ENCODE results near the gene IGF2BP1.

IGF2BP1 gene

GRCh38 chr17:48973806-48974205 lies 23.4 kb upstream of the IGF2BP1 start:
- DNase-seq (ENCODE audit: low read depth in 1 of 2, low spot score in 1 of 2) = no peak
- H3K27ac ChIP-seq (replicated peaks) = no peak overlapping the region
- H3K4me3 ChIP-seq (replicated peaks; ENCODE audit: insufficient read depth, low read length) = no peak overlapping the region
- TF ChIP-seq CTCF (IDR thresholded peaks at IDR 0.05; ENCODE audit: insufficient read depth, low read length) (no peak), REST (IDR thresholded peaks at IDR 0.05; ENCODE audit: insufficient replicate concordance, low read depth) (no peak), GABPA (IDR thresholded peaks at IDR 0.05; ENCODE audit: low read depth) (no peak), POLR2AphosphoS5 (IDR thresholded peaks at IDR 0.05; ENCODE audit: low read depth) (no peak), SPI1 (IDR thresholded peaks at IDR 0.05; ENCODE audit: borderline replicate concordance, low read depth) (no peak)
- peaks cover 20% of the 10 kb centered on the region for H3K27me3 ChIP-seq (ENCODE audit: insufficient read depth, poor library complexity, severe bottlenecking)

GRCh38 chr17:48981927-48982539 lies 15.2 kb upstream of the IGF2BP1 start:
- TF ChIP-seq CTCF (IDR thresholded peaks at IDR 0.05; ENCODE audit: insufficient read depth, low read length) = no peak
- TF ChIP-seq REST (IDR thresholded peaks at IDR 0.05; ENCODE audit: insufficient replicate concordance, low read depth) = no peak
- TF ChIP-seq POLR2AphosphoS5 (IDR thresholded peaks at IDR 0.05; ENCODE audit: low read depth) = no peak
- no peak for TF ChIP-seq SPI1 (IDR thresholded peaks at IDR 0.05; ENCODE audit: borderline replicate concordance, low read depth)
- TF ChIP-seq GABPA (IDR thresholded peaks at IDR 0.05; ENCODE audit: low read depth) = no peak
- H3K27me3 ChIP-seq (ENCODE audit: insufficient read depth, poor library complexity, severe bottlenecking) = no peaks in the 10 kb centered on the region

GRCh38 chr17:48985436-48986245 lies 11.5 kb upstream of the IGF2BP1 start:
- DNase-seq (ENCODE audit: low read depth in 1 of 2, low spot score in 1 of 2) = no peak
- no peak overlapping the region for H3K4me3 ChIP-seq (replicated peaks; ENCODE audit: insufficient read depth, low read length)
- TF ChIP-seq POLR2AphosphoS5 (IDR thresholded peaks at IDR 0.05; ENCODE audit: low read depth) = no peak
- TF ChIP-seq REST (IDR thresholded peaks at IDR 0.05; ENCODE audit: insufficient replicate concordance, low read depth) = no peak
- H3K27ac ChIP-seq (replicated peaks) = no peak overlapping the region
- H3K27me3 ChIP-seq (ENCODE audit: insufficient read depth, poor library complexity, severe bottlenecking) = peaks cover under 1% of the 10 kb centered on the region

More at GRCh38 chr17:48981927-48982539, 15.2 kb upstream of the IGF2BP1 start:
- DNase-seq (ENCODE audit: low read depth in 1 of 2, low spot score in 1 of 2) = no peak
- Histone ChIP-seq H3K27ac (replicated peaks) (no peak overlapping the region), H3K4me3 (replicated peaks; ENCODE audit: insufficient read depth, low read length) (no peak overlapping the region)

Measured in HL-60 (cell line).